GM21786 (cell line): Measurements from ENCODE around the gene CNTFR.

Experiments
- ATAC-seq: cut with Tn5 transposase; IDR thresholded peaks from one replicate; pipeline ENCODE4 v1.9.1; 2021; ENCODE audit not compliant: unreplicated experiment

CNTFR gene

GRCh38 chr9:34526026-34526425, 63.5 kb downstream of the CNTFR start:
- ATAC-seq, result no peak

GRCh38 chr9:34524349-34524748, 65.2 kb downstream of the CNTFR start:
- no peak for ATAC-seq

- peak; percentile 85 for ATAC-seq
Measured at GRCh38 chr9:34522971-34523797, 66.3 kb downstream of the CNTFR start, which contains the start of gene ENHO. Gene ENHO, minus strand, starts transcription at chr9:34522990. Its CDS starts 1,295 bp downstream, at chr9:34521695.

- no peak for ATAC-seq
Measured at GRCh38 chr9:34522091-34522887, 67.2 kb downstream of the CNTFR start.

GRCh38 chr9:34521406-34522045, 68.0 kb downstream of the CNTFR start:
- ATAC-seq, result no peak

- no peak for ATAC-seq
Measured at GRCh38 chr9:34520505-34521385, 68.8 kb downstream of the CNTFR start.

GRCh38 chr9:34520096-34520495, 69.4 kb downstream of the CNTFR start:
- ATAC-seq, result no peak

GRCh38 chr9:34519321-34520020, 70.1 kb downstream of the CNTFR start:
- no peak for ATAC-seq

GRCh38 chr9:34518896-34519295, 70.6 kb downstream of the CNTFR start:
- no peak for ATAC-seq

GRCh38 chr9:34518110-34518616, 71.4 kb downstream of the CNTFR start:
- no peak for ATAC-seq

GRCh38 chr9:34517185-34517584, 72.3 kb downstream of the CNTFR start:
- ATAC-seq, result no peak

- ATAC-seq, result no peak
Measured at GRCh38 chr9:34515959-34516358, 73.6 kb downstream of the CNTFR start.

- ATAC-seq, result no peak
Measured at GRCh38 chr9:34514816-34515215, 74.7 kb downstream of the CNTFR start.

GRCh38 chr9:34514401-34514800, 75.1 kb downstream of the CNTFR start:
- ATAC-seq, result no peak

GRCh38 chr9:34513567-34514214, 75.8 kb downstream of the CNTFR start:
- ATAC-seq, result no peak

- no peak for ATAC-seq
Measured at GRCh38 chr9:34512131-34513078, 77.1 kb downstream of the CNTFR start.

- no peak for ATAC-seq
Measured at GRCh38 chr9:34510497-34511468, 78.7 kb downstream of the CNTFR start.
